Astrocyte (in vitro differentiated cells and primary cell): Measurements from ENCODE around the gene LILRB3. TPM values are rescaled to one million over a fixed set of nuclear protein-coding genes. Genes with fewer than 3 reads are reported as not detected.
A peak's percentile ranks its signal among the peaks of the same experiment; 100 is the strongest.
"Not testable (repeated sequence)": the region's sequence is repeated elsewhere in the genome, so short reads cannot be mapped to it uniquely, and the experiment has no call there.

Experiments used
- DNase-seq: peaks from one replicate; pipeline ENCODE4 v3.0.0-alpha.2; 2010; ENCODE audit warnings: low read depth
- FAIRE-seq: peaks from 2 replicates; lab custom pipeline; 2011; peaks lifted over from hg19 to GRCh38; lab: Jason Lieb, UNC
- H2AFZ ChIP-seq: 2 replicates; pipeline ENCODE4 v1.6.0; 2012; ENCODE audit warnings: low read depth, low read length, inconsistent platforms
- H3K27ac ChIP-seq: 2 replicates; pipeline ENCODE4 v1.5.1; 2011; ENCODE audit warnings: low read depth, low read length, inconsistent platforms
- H3K27me3 ChIP-seq: 2 replicates; pipeline ENCODE4 v1.6.0; 2011; ENCODE audit warnings: low read length, inconsistent platforms; ENCODE audit not compliant: insufficient read depth
- H3K36me3 ChIP-seq: 2 replicates; pipeline ENCODE4 v1.5.1; 2011; ENCODE audit warnings: low read length, inconsistent platforms; ENCODE audit not compliant: insufficient read depth
- H3K4me1 ChIP-seq: 2 replicates; pipeline ENCODE4 v1.5.1; 2011; ENCODE audit warnings: low read length, inconsistent platforms; ENCODE audit not compliant: insufficient read depth
- H3K4me2 ChIP-seq: 2 replicates; pipeline ENCODE4 v1.6.0; 2012; ENCODE audit warnings: low read length, inconsistent platforms
- H3K4me3 ChIP-seq: 2 replicates; pipeline ENCODE4 v1.5.1; 2011; ENCODE audit warnings: low read depth, mild to moderate bottlenecking, low read length, inconsistent platforms; ENCODE audit not compliant: insufficient read depth
- H3K79me2 ChIP-seq: 2 replicates; pipeline ENCODE4 v1.6.0; 2012; ENCODE audit warnings: mild to moderate bottlenecking, low read length, inconsistent platforms; ENCODE audit not compliant: insufficient read depth
- H3K9ac ChIP-seq: 2 replicates; pipeline ENCODE4 v1.6.0; 2012; ENCODE audit warnings: mild to moderate bottlenecking, low read length, inconsistent platforms
- H3K9me3 ChIP-seq: 2 replicates; pipeline ENCODE4 v1.5.1; 2012; ENCODE audit warnings: low read depth, mild to moderate bottlenecking, low read length, inconsistent platforms; ENCODE audit not compliant: insufficient read depth
- H4K20me1 ChIP-seq: 2 replicates; pipeline ENCODE4 v1.6.0; 2012; ENCODE audit warnings: low read length, inconsistent platforms; ENCODE audit not compliant: insufficient read depth
- H3K27ac Mint-ChIP-seq: one replicate; pipeline ENCODE4 v1.8.0; 2021; ENCODE audit warnings: mild to moderate bottlenecking, mixed read lengths; ENCODE audit not compliant: unreplicated experiment
- H3K27me3 Mint-ChIP-seq: one replicate; pipeline ENCODE4 v1.8.0; 2021; ENCODE audit warnings: low read depth, mixed read lengths; ENCODE audit not compliant: unreplicated experiment
- H3K36me3 Mint-ChIP-seq: one replicate; pipeline ENCODE4 v1.8.0; 2021; ENCODE audit warnings: low read depth, mixed read lengths; ENCODE audit not compliant: unreplicated experiment
- H3K4me1 Mint-ChIP-seq: one replicate; pipeline ENCODE4 v1.8.0; 2021; ENCODE audit warnings: low read depth, mixed read lengths; ENCODE audit not compliant: unreplicated experiment
- H3K4me3 Mint-ChIP-seq: one replicate; pipeline ENCODE4 v1.8.0; 2021; ENCODE audit warnings: mild to moderate bottlenecking, moderate library complexity, mixed read lengths; ENCODE audit not compliant: unreplicated experiment
- H3K9me3 Mint-ChIP-seq: one replicate; pipeline ENCODE4 v1.8.0; 2021; ENCODE audit warnings: mild to moderate bottlenecking, mixed read lengths; ENCODE audit not compliant: unreplicated experiment
- CTCF ChIP-seq: IDR thresholded peaks from 2 replicates; pipeline ENCODE4 v1.5.1; 2011; ENCODE audit warnings: low read depth, mild to moderate bottlenecking, inconsistent platforms, low read length, moderate library complexity; ENCODE audit not compliant: insufficient read depth
- EZH2 ChIP-seq: IDR thresholded peaks from 2 replicates; pipeline ENCODE4 v1.6.1; 2012; ENCODE audit warnings: mild to moderate bottlenecking, low read length, inconsistent platforms; ENCODE audit not compliant: insufficient read depth
- total RNA-seq: library from RNA; stranded (reverse); gene quantifications from 2 replicates; pipeline ENCODE4 v1.2.1, GENCODE V29; 2021

LILRB3 gene
- total RNA-seq, 1 donor from 2014 or later = not detected

- H3K36me3 ChIP-seq, FAIRE-seq, DNase-seq, H3K4me2 ChIP-seq, H2AFZ ChIP-seq, H3K4me3 Mint-ChIP-seq, H3K9me3 ChIP-seq, H3K27ac ChIP-seq, H4K20me1 ChIP-seq, H3K9me3 Mint-ChIP-seq, H3K4me1 ChIP-seq, H3K27me3 ChIP-seq, H3K79me2 ChIP-seq, H3K27ac Mint-ChIP-seq, H3K4me1 Mint-ChIP-seq, H3K36me3 Mint-ChIP-seq, H3K9ac ChIP-seq, H3K4me3 ChIP-seq: not testable (repeated sequence)
- H3K27me3 Mint-ChIP-seq = peaks cover 13% of the 10 kb centered on the region
Measured at GRCh38 chr19:54219702-54220101, 3.1 kb downstream of the LILRB3 start.

GRCh38 chr19:54218960-54219661 lies 3.7 kb downstream of the LILRB3 start:
- peaks cover 4% of the 10 kb centered on the region for H3K27me3 ChIP-seq
- no peak overlapping the region for H2AFZ ChIP-seq
- no peak overlapping the region for H3K27ac Mint-ChIP-seq
- peak overlapping the region; percentile 57 for H3K4me3 Mint-ChIP-seq
- H3K4me1 Mint-ChIP-seq = no peaks in the 10 kb centered on the region
- H4K20me1 ChIP-seq = peaks cover 3% of the 10 kb centered on the region
- H3K36me3 Mint-ChIP-seq = peaks cover 7% of the 10 kb centered on the region
- H3K36me3 ChIP-seq = no peaks in the 10 kb centered on the region
- no peak overlapping the region for H3K4me3 ChIP-seq
- H3K9me3 Mint-ChIP-seq = no peaks in the 10 kb centered on the region
- H3K79me2 ChIP-seq = no peaks in the 10 kb centered on the region
- DNase-seq (no peak), FAIRE-seq (no peak)
- no peak overlapping the region for H3K4me2 ChIP-seq
- H3K27me3 Mint-ChIP-seq = peaks cover 13% of the 10 kb centered on the region
- H3K27ac ChIP-seq = no peak overlapping the region
- no peaks in the 10 kb centered on the region for H3K9me3 ChIP-seq
- H3K4me1 ChIP-seq = no peaks in the 10 kb centered on the region
- TF ChIP-seq EZH2 = no peak
- TF ChIP-seq CTCF = no peak
- H3K9ac ChIP-seq = no peak overlapping the region

DNA sequence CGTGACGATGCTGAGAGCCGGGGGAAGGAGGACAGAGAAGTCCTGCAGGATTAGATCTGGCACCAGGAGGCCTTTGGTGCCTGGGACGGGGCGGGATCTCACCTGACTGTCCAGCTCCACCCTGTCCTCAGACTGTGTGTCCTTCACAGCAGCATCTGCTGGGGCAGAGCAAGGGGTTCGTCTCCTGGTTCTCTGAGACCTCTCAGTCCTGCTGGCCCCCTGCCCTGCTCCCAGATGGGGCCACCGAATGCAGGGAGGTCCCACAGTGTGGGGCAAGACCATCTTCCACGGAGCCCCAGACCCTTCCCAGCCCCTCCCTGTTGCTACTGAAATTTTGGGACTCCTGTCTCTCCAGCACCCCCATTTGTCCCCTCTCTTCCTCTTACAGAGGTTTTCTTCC lies 4.5 kb downstream of the LILRB3 start:
- Histone ChIP-seq H3K9ac (no peak overlapping the region), H3K36me3 (no peaks in the 10 kb centered on the region), H3K9me3 (no peaks in the 10 kb centered on the region), H3K4me3 (no peak overlapping the region), H2AFZ (no peak overlapping the region), H4K20me1 (peaks cover 4% of the 10 kb centered on the region), H3K27me3 (peaks cover 3% of the 10 kb centered on the region), H3K79me2 (no peaks in the 10 kb centered on the region), H3K27ac (no peak overlapping the region), H3K4me1 (no peaks in the 10 kb centered on the region), H3K4me2 (no peak overlapping the region)
- Mint-ChIP-seq H3K27me3 (peaks cover 9% of the 10 kb centered on the region), H3K36me3 (peaks cover 8% of the 10 kb centered on the region), H3K4me3 (no peak overlapping the region), H3K27ac (no peak overlapping the region), H3K9me3 (no peaks in the 10 kb centered on the region), H3K4me1 (no peaks in the 10 kb centered on the region)
- no peak for FAIRE-seq
- DNase-seq = no peak
- TF ChIP-seq EZH2 (no peak), CTCF (no peak)

GRCh38 chr19:54217517-54218247 lies 5.1 kb downstream of the LILRB3 start:
- not testable (repeated sequence) for H3K9ac ChIP-seq, H3K4me3 Mint-ChIP-seq, H3K4me2 ChIP-seq, H3K36me3 Mint-ChIP-seq, H3K36me3 ChIP-seq, H3K9me3 Mint-ChIP-seq, H3K27ac Mint-ChIP-seq, H3K4me3 ChIP-seq, H2AFZ ChIP-seq, H3K79me2 ChIP-seq, H3K4me1 Mint-ChIP-seq, H3K27me3 Mint-ChIP-seq, H3K4me1 ChIP-seq, H3K9me3 ChIP-seq, DNase-seq, H3K27ac ChIP-seq, FAIRE-seq, H3K27me3 ChIP-seq
- peaks cover 10% of the 10 kb centered on the region for H4K20me1 ChIP-seq
